Liver (tissue), 3 donors: ENCODE data around the gene AGPAT3.

ENCODE experiments used
- FOXA1 ChIP-seq: IDR thresholded peaks from 2 replicates; pipeline ENCODE4 v1.6.1; 2016; ENCODE audit warnings: antibody characterized with exemption
- GABPA ChIP-seq, 2 donors: IDR thresholded peaks in 1 of 2; conservative IDR thresholded peaks in 1 of 2; 2 replicates each; pipeline ENCODE4 v1.6.1; 2016; ENCODE audit warnings: antibody characterized with exemption in 2 of 2, mild to moderate bottlenecking in 1 of 2, moderate library complexity in 1 of 2
- HNF4A ChIP-seq, 2 donors: conservative IDR thresholded peaks; 2 replicates each; pipeline ENCODE4 v1.6.1; 2016; ENCODE audit warnings: antibody characterized with exemption in 2 of 2, mild to moderate bottlenecking in 2 of 2
- JUND ChIP-seq, 2 donors: IDR thresholded peaks; 2 replicates each; pipeline ENCODE4 v1.6.1; 2016; ENCODE audit warnings: antibody characterized with exemption in 2 of 2
- SP1 ChIP-seq: IDR thresholded peaks from 2 replicates; pipeline ENCODE4 v1.6.1; 2018; ENCODE audit warnings: antibody characterized with exemption, mild to moderate bottlenecking
- TAF1 ChIP-seq: conservative IDR thresholded peaks from 2 replicates; pipeline ENCODE4 v1.6.1; 2016; ENCODE audit warnings: antibody characterized with exemption, mild to moderate bottlenecking
- TF ChIP-seq, protein P1 (sequence below): fragments of 150-350 bp; IDR thresholded peaks from 2 replicates; pipeline ENCODE4 v1.5.1; 2017; ENCODE audit warnings: improper control_type of control experiment, low read depth, low read length; ENCODE audit not compliant: missing input control
- TF ChIP-seq, protein P2 (sequence below): IDR thresholded peaks from 2 replicates; pipeline ENCODE4 v1.6.1; 2016; ENCODE audit warnings: antibody characterized with exemption
- TF ChIP-seq, protein P3 (sequence below): IDR thresholded peaks from 2 replicates; pipeline ENCODE4 v1.6.1; 2016; ENCODE audit warnings: antibody characterized with exemption
- donor health status: healthy.
- donor health status: healthy.

- TF ChIP-seq, protein P1, sequence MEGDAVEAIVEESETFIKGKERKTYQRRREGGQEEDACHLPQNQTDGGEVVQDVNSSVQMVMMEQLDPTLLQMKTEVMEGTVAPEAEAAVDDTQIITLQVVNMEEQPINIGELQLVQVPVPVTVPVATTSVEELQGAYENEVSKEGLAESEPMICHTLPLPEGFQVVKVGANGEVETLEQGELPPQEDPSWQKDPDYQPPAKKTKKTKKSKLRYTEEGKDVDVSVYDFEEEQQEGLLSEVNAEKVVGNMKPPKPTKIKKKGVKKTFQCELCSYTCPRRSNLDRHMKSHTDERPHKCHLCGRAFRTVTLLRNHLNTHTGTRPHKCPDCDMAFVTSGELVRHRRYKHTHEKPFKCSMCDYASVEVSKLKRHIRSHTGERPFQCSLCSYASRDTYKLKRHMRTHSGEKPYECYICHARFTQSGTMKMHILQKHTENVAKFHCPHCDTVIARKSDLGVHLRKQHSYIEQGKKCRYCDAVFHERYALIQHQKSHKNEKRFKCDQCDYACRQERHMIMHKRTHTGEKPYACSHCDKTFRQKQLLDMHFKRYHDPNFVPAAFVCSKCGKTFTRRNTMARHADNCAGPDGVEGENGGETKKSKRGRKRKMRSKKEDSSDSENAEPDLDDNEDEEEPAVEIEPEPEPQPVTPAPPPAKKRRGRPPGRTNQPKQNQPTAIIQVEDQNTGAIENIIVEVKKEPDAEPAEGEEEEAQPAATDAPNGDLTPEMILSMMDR: no peak
- TF ChIP-seq HNF4A (conservative IDR thresholded peaks at IDR 0.05) (no peak), TAF1 (no peak), JUND (IDR thresholded peaks at IDR 0.05) (no peak), SP1 (no peak), GABPA (IDR thresholded peaks at IDR 0.05 in 1 of 2, conservative IDR thresholded peaks at IDR 0.05 in 1 of 2) (no peak), FOXA1 (no peak)
- TF ChIP-seq, protein P2, sequence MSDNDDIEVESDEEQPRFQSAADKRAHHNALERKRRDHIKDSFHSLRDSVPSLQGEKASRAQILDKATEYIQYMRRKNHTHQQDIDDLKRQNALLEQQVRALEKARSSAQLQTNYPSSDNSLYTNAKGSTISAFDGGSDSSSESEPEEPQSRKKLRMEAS: no peak
- TF ChIP-seq, protein P3, sequence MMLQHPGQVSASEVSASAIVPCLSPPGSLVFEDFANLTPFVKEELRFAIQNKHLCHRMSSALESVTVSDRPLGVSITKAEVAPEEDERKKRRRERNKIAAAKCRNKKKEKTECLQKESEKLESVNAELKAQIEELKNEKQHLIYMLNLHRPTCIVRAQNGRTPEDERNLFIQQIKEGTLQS: no peak
Measured at GRCh38 chr21:43835050-43835449, 30.0 kb upstream of the AGPAT3 start.
